ENCODE measurements around the gene CRNN.

- TF ChIP-seq, protein P1, sequence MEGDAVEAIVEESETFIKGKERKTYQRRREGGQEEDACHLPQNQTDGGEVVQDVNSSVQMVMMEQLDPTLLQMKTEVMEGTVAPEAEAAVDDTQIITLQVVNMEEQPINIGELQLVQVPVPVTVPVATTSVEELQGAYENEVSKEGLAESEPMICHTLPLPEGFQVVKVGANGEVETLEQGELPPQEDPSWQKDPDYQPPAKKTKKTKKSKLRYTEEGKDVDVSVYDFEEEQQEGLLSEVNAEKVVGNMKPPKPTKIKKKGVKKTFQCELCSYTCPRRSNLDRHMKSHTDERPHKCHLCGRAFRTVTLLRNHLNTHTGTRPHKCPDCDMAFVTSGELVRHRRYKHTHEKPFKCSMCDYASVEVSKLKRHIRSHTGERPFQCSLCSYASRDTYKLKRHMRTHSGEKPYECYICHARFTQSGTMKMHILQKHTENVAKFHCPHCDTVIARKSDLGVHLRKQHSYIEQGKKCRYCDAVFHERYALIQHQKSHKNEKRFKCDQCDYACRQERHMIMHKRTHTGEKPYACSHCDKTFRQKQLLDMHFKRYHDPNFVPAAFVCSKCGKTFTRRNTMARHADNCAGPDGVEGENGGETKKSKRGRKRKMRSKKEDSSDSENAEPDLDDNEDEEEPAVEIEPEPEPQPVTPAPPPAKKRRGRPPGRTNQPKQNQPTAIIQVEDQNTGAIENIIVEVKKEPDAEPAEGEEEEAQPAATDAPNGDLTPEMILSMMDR (IDR thresholded peaks at IDR 0.05), result no peak
- TF ChIP-seq POLR2A (IDR thresholded peaks at IDR 0.05), result no peak
- TF ChIP-seq POLR2AphosphoS5 (IDR thresholded peaks at IDR 0.05), result no peak
Measured at GRCh38 chr1:152410028-152410427, 4.0 kb downstream of the CRNN start.

Data from sigmoid colon (tissue), 4 donors.